Measurements from ENCODE around the gene SOCS4. TPM values are rescaled to one million over a fixed set of nuclear protein-coding genes. Genes with fewer than 3 reads are reported as not detected.

Gene SOCS4
- total RNA-seq, 3 donors from 2014 or later, result 16.6 to 41.6 (median 23.5) TPM

GRCh38 chr14:55043528-55043927 is 16.5 kb downstream of the SOCS4 start:
- Histone ChIP-seq H3K4me1 (ENCODE audit: low read depth) (peaks cover 2% of the 10 kb centered on the region), H3K4me3 (no peak overlapping the region), H3K9me3 (no peaks in the 10 kb centered on the region), H3K36me3 (ENCODE audit: low read depth) (no peaks in the 10 kb centered on the region)
- intact Hi-C loops (cut with DNase I, micrococcal nuclease), result no loop called here
- TF ChIP-seq, protein P1, sequence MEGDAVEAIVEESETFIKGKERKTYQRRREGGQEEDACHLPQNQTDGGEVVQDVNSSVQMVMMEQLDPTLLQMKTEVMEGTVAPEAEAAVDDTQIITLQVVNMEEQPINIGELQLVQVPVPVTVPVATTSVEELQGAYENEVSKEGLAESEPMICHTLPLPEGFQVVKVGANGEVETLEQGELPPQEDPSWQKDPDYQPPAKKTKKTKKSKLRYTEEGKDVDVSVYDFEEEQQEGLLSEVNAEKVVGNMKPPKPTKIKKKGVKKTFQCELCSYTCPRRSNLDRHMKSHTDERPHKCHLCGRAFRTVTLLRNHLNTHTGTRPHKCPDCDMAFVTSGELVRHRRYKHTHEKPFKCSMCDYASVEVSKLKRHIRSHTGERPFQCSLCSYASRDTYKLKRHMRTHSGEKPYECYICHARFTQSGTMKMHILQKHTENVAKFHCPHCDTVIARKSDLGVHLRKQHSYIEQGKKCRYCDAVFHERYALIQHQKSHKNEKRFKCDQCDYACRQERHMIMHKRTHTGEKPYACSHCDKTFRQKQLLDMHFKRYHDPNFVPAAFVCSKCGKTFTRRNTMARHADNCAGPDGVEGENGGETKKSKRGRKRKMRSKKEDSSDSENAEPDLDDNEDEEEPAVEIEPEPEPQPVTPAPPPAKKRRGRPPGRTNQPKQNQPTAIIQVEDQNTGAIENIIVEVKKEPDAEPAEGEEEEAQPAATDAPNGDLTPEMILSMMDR (IDR thresholded peaks at IDR 0.05), result no peak
- ATAC-seq (no peak), DNase-seq (no peak)

DNA sequence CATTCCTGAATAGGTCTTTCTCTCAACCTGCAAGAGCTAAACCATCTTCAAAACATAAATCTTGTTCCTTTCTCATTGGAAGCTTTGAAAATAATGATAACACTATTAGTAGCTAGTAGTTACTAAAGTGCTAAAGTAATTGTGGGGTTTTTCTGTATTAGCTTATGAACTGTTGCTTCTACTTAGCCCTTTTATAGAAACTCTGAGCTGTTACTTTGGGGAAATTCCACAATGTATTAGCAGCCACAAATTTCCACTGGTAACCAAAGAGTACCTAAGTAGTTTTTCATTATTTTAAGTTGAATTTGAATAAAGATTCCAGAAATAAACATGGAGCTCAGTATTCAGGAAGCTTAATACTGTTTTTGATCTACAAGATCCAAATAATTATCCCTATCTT is 18.1 kb downstream of the SOCS4 start:
- Histone ChIP-seq H3K4me1 (ENCODE audit: low read depth) (peaks cover 8% of the 10 kb centered on the region), H3K36me3 (ENCODE audit: low read depth) (no peaks in the 10 kb centered on the region), H3K4me3 (no peak overlapping the region), H3K9me3 (no peaks in the 10 kb centered on the region)
- no peak for DNase-seq
- TF ChIP-seq, protein P1 (IDR thresholded peaks at IDR 0.05), result no peak
- intact Hi-C loops (cut with DNase I, micrococcal nuclease), result no loop called here
- no peak for ATAC-seq

DNA sequence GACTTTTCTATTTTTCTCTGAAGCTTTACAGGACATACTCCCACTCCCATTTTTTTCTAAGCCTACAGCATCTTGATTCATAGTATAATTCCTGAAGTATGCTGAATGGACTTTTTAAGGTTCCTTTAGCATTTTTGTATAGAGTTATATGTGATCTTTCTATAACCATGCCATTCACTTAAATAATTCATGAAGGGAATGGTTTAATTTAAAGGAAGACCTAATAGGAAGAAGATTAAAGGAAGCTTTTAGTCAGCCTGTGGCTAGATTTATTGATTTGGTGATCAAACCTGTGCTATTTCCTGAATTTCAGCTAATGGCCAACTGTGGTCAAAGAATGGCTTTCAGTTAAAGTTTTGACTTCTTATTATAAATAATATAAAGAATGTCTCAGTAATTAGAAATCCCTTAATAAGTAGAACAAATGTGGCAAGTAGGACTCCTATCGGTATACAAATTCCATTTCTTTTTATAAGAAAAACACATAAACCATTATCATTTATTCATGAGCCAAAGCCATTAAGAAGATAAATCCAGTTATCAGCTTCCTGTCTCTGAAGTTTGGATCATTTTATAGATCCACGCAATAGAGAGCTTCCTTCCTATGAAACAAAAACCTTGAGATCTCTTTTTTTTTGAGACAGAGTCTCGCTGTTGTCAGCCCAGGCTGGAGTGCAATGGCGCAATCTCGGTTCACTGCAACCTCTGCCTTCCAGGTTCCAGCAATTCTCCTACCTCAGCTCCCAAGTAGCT is 20.4 kb downstream of the SOCS4 start:
- H3K4me3 ChIP-seq, result no peak overlapping the region
- H3K36me3 ChIP-seq (ENCODE audit: low read depth), result no peaks in the 10 kb centered on the region
- H3K9me3 ChIP-seq, result no peaks in the 10 kb centered on the region
- no peak for DNase-seq
- intact Hi-C loops (cut with DNase I, micrococcal nuclease), result no loop called here
- no peak for ATAC-seq
- TF ChIP-seq, protein P1 (IDR thresholded peaks at IDR 0.05), result no peak
- peaks cover 13% of the 10 kb centered on the region for H3K4me1 ChIP-seq (ENCODE audit: low read depth)

DNA sequence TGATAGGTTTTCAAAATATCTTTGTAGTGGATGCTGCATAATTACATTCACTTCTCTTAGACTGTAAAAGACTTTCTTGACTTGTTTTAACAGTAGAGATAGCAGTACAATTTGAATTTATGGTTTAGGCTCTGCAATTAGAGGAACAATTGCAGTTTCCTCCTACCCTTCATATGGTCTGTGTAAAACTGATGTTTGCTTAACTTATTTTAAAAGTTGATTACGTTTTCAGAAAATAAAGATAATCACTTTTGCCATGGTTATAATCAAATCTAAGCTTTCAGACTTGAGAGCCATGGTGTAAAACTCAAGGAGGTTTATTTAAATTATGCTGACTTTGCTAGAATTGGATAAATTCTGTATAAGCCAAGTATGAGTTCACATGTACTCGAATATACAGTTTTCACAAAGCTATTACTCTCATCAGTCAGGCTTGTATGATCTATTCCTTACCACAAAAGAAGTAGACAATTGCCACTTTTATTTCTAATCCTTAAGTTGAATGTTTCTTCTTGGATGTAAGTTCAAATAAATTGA is 21.9 kb downstream of the SOCS4 start:
- Histone ChIP-seq H3K4me1 (ENCODE audit: low read depth) (peaks cover 28% of the 10 kb centered on the region), H3K4me3 (no peak overlapping the region), H3K36me3 (ENCODE audit: low read depth) (no peaks in the 10 kb centered on the region), H3K9me3 (no peaks in the 10 kb centered on the region)
- TF ChIP-seq, protein P1 (IDR thresholded peaks at IDR 0.05), result no peak
- intact Hi-C loops (cut with DNase I, micrococcal nuclease), result no loop called here
- DNase-seq (no peak), ATAC-seq (no peak)

GRCh38 chr14:55051165-55051422 is 24.1 kb downstream of the SOCS4 start:
- ATAC-seq, result no peak
- peak in 1 of 3 donors; percentile 35 for DNase-seq
- TF ChIP-seq, protein P1 (IDR thresholded peaks at IDR 0.05), result no peak
- intact Hi-C loops (cut with DNase I, micrococcal nuclease), result no loop called here
- no peaks in the 10 kb centered on the region for H3K36me3 ChIP-seq (ENCODE audit: low read depth)
- H3K4me1 ChIP-seq (ENCODE audit: low read depth), result peaks cover 41% of the 10 kb centered on the region
- H3K4me3 ChIP-seq, result peak overlapping the region; percentile 100
- H3K9me3 ChIP-seq, result no peaks in the 10 kb centered on the region
